Right lobe of liver (tissue), 4 donors: Measurements from ENCODE around the gene CSF2.

Experiments used
- CTCF ChIP-seq, 4 donors: fragments of 200-600 bp in 3 of 4; fragments of 450-650 bp in 1 of 4; IDR thresholded peaks; one replicate each; pipeline versions ENCODE4 v1.5.1 to v1.8.0; 2016 to 2022; ENCODE audit warnings: antibody characterized with exemption in 4 of 4, mild to moderate bottlenecking in 2 of 4
- POLR2A ChIP-seq: fragments of 450-650 bp; IDR thresholded peaks from one replicate; pipeline ENCODE4 v1.6.1; 2017; ENCODE audit warnings: antibody characterized with exemption, mild to moderate bottlenecking
- donor health status: DM: no; HTN: no; CAD: no.
- donor health status: DM: no; HTN: no; CAD: no.
- donor health status: DM: no; HTN: yes; CAD: no.

DNA sequence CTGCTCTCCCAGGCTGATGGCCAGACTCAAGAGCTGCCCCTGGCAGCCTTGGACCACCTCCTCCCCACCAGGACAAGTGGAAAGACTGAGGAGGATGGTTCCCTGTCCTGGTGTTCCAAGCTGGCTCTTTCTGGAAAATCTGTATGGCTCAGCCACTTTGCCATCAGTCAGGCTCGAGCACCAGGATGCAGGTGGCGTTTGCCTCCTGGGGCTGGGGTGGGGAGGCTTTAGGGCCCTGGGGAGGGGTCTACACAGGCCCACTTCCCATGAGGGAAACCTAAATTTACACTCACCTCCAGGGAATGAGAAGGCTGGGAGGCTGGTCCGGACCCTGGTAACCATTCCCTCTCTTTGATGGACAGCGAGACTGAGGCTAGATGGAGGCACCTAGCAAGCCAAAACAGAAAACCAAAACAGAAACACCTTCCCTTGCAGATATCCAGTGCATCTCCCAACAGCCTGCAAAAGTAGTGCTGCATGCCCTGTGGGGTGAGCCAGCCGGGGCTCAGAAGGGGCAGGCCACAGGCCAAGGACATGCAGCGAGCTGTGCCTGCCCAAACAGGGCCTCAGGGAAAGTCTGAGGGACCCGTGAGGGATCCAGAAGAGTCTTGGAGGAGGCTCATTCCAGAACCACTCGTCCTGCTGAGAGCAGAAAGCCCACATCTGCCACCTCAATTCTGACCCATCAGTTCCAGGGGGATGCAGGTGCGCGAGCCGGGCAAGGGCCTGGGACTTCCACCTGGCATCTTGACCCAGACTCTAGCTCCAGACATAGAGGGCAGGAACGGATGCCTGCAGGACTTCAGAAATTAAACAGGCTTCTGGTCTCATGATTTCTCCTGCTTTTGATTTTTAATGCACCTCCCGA lies 5.4 kb upstream of the CSF2 start:
- TF ChIP-seq CTCF (IDR thresholded peaks at IDR 0.05) (no peak), POLR2A (no peak)
